ENCODE results near the gene SRBD1.

Gene SRBD1

GRCh38 chr2:45418532-45418931 is 192.5 kb downstream of the SRBD1 start:
- Histone ChIP-seq H3K27me3 (ENCODE audit: low read depth, low read length) (no peaks in the 10 kb centered on the region), H3K27ac (ENCODE audit: low read length) (no peak overlapping the region), H3K9ac (ENCODE audit: low read length) (no peak overlapping the region)

GRCh38 chr2:45415534-45416123 is 195.4 kb downstream of the SRBD1 start:
- H3K36me3 ChIP-seq (replicated peaks; ENCODE audit: low read depth, low read length): peaks cover 9% of the 10 kb centered on the region
- no peak overlapping the region for H3K4me3 ChIP-seq (ENCODE audit: low read length)
- H3K27me3 ChIP-seq (ENCODE audit: low read depth, low read length): no peaks in the 10 kb centered on the region
- no peaks in the 10 kb centered on the region for H3K9me3 ChIP-seq (ENCODE audit: insufficient read depth, low read length)
- H3K79me2 ChIP-seq (ENCODE audit: low read length): no peaks in the 10 kb centered on the region
- TF ChIP-seq CTCF (IDR thresholded peaks at IDR 0.05; ENCODE audit: low read depth, low read length) (no peak), EZH2phosphoT487 (IDR thresholded peaks at IDR 0.05; ENCODE audit: low read depth) (no peak)
- H3K27ac ChIP-seq (ENCODE audit: low read length): no peak overlapping the region
- H3K4me2 ChIP-seq (ENCODE audit: low read length): no peak overlapping the region
- H3K9ac ChIP-seq (ENCODE audit: low read length): no peak overlapping the region
- H4K20me1 ChIP-seq (ENCODE audit: insufficient read depth, low read length): no peaks in the 10 kb centered on the region
- no peak overlapping the region for H2AFZ ChIP-seq (ENCODE audit: low read depth, low read length)
- no peaks in the 10 kb centered on the region for H3K4me1 ChIP-seq (ENCODE audit: low read length)

More at GRCh38 chr2:45418532-45418931, 192.5 kb downstream of the SRBD1 start:
- Histone ChIP-seq H3K4me1 (ENCODE audit: low read length) (no peaks in the 10 kb centered on the region), H3K36me3 (replicated peaks; ENCODE audit: low read depth, low read length) (no peaks in the 10 kb centered on the region), H4K20me1 (ENCODE audit: insufficient read depth, low read length) (no peaks in the 10 kb centered on the region), H2AFZ (ENCODE audit: low read depth, low read length) (no peak overlapping the region), H3K4me2 (ENCODE audit: low read length) (no peak overlapping the region), H3K79me2 (ENCODE audit: low read length) (no peaks in the 10 kb centered on the region), H3K4me3 (ENCODE audit: low read length) (no peak overlapping the region), H3K9me3 (ENCODE audit: insufficient read depth, low read length) (no peaks in the 10 kb centered on the region)
- TF ChIP-seq EZH2phosphoT487 (IDR thresholded peaks at IDR 0.05; ENCODE audit: low read depth) (no peak), CTCF (IDR thresholded peaks at IDR 0.05; ENCODE audit: low read depth, low read length) (no peak)

GRCh38 chr2:45412754-45413379 is 198.2 kb downstream of the SRBD1 start:
- Histone ChIP-seq H4K20me1 (ENCODE audit: insufficient read depth, low read length) (no peaks in the 10 kb centered on the region), H3K4me1 (ENCODE audit: low read length) (no peaks in the 10 kb centered on the region), H3K27me3 (ENCODE audit: low read depth, low read length) (no peaks in the 10 kb centered on the region), H3K9me3 (ENCODE audit: insufficient read depth, low read length) (no peaks in the 10 kb centered on the region), H3K27ac (ENCODE audit: low read length) (no peak overlapping the region), H2AFZ (ENCODE audit: low read depth, low read length) (no peak overlapping the region), H3K79me2 (ENCODE audit: low read length) (no peaks in the 10 kb centered on the region), H3K36me3 (replicated peaks; ENCODE audit: low read depth, low read length) (peaks cover 9% of the 10 kb centered on the region), H3K9ac (ENCODE audit: low read length) (no peak overlapping the region), H3K4me3 (ENCODE audit: low read length) (no peak overlapping the region), H3K4me2 (ENCODE audit: low read length) (no peak overlapping the region)
- no peak for TF ChIP-seq EZH2phosphoT487 (IDR thresholded peaks at IDR 0.05; ENCODE audit: low read depth)
- no peak for TF ChIP-seq CTCF (IDR thresholded peaks at IDR 0.05; ENCODE audit: low read depth, low read length)

GRCh38 chr2:45409677-45410076 is 201.4 kb downstream of the SRBD1 start:
- Histone ChIP-seq H3K9ac (ENCODE audit: low read length) (no peak overlapping the region), H3K27ac (ENCODE audit: low read length) (no peak overlapping the region), H3K4me1 (ENCODE audit: low read length) (no peaks in the 10 kb centered on the region), H3K36me3 (replicated peaks; ENCODE audit: low read depth, low read length) (peaks cover 9% of the 10 kb centered on the region), H4K20me1 (ENCODE audit: insufficient read depth, low read length) (no peaks in the 10 kb centered on the region), H3K27me3 (ENCODE audit: low read depth, low read length) (no peaks in the 10 kb centered on the region), H3K4me3 (ENCODE audit: low read length) (no peak overlapping the region), H3K4me2 (ENCODE audit: low read length) (no peak overlapping the region), H3K79me2 (ENCODE audit: low read length) (no peaks in the 10 kb centered on the region), H3K9me3 (ENCODE audit: insufficient read depth, low read length) (no peaks in the 10 kb centered on the region), H2AFZ (ENCODE audit: low read depth, low read length) (no peak overlapping the region)
- TF ChIP-seq CTCF (IDR thresholded peaks at IDR 0.05; ENCODE audit: low read depth, low read length) (no peak), EZH2phosphoT487 (IDR thresholded peaks at IDR 0.05; ENCODE audit: low read depth) (no peak)

Measured in OCI-LY3 (cell line).